ENCODE results near the gene ARRDC1. TPM values are rescaled to one million over a fixed set of nuclear protein-coding genes. Genes with fewer than 3 reads are reported as not detected.

The ARRDC1 gene
- total and polyA plus RNA-seq, 8 donors = 20.9 to 161 (median 26.5) TPM

- Histone ChIP-seq H3K27me3 (no peaks in the 10 kb centered on the region), H3K4me1 (peaks cover 7 to 17% (median 12%) of the 10 kb centered on the region in 3 donors), H3K27ac (no peak overlapping the region), H3K36me3 (peaks cover 0 to 28% (median 5%) of the 10 kb centered on the region in 3 donors), H3K4me3 (no peak overlapping the region), H3K9me3 (no peaks in the 10 kb centered on the region)
- intact Hi-C loops (cut with DNase I) = no loop called here
- FAIRE-seq = no peak
- TF ChIP-seq, protein P1, sequence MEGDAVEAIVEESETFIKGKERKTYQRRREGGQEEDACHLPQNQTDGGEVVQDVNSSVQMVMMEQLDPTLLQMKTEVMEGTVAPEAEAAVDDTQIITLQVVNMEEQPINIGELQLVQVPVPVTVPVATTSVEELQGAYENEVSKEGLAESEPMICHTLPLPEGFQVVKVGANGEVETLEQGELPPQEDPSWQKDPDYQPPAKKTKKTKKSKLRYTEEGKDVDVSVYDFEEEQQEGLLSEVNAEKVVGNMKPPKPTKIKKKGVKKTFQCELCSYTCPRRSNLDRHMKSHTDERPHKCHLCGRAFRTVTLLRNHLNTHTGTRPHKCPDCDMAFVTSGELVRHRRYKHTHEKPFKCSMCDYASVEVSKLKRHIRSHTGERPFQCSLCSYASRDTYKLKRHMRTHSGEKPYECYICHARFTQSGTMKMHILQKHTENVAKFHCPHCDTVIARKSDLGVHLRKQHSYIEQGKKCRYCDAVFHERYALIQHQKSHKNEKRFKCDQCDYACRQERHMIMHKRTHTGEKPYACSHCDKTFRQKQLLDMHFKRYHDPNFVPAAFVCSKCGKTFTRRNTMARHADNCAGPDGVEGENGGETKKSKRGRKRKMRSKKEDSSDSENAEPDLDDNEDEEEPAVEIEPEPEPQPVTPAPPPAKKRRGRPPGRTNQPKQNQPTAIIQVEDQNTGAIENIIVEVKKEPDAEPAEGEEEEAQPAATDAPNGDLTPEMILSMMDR (IDR thresholded peaks at IDR 0.05) = no peak
- WGBS, 2 donors = 68 to 72% methylated on average over 9 of the region's 9 CpGs
- peak in 1 of 6 donors; percentile 18 for DNase-seq
- ATAC-seq = no peak
Measured at GRCh38 chr9:137575364-137575715, 30.1 kb upstream of the ARRDC1 start.

- peak in 1 of 6 donors; percentile 27 for DNase-seq
- Histone ChIP-seq H3K27me3 (no peaks in the 10 kb centered on the region), H3K4me1 (peaks cover 7 to 17% (median 12%) of the 10 kb centered on the region in 3 donors), H3K9me3 (no peaks in the 10 kb centered on the region), H3K36me3 (peaks cover 0 to 28% (median 5%) of the 10 kb centered on the region in 3 donors), H3K27ac (no peak overlapping the region), H3K4me3 (no peak overlapping the region)
- WGBS, 2 donors = 74 to 77% methylated on average over 12 of the region's 12 CpGs
- intact Hi-C loops (cut with DNase I) = no loop called here
- ATAC-seq = no peak
- TF ChIP-seq, protein P1 (IDR thresholded peaks at IDR 0.05) = no peak
- FAIRE-seq = no peak
Measured at GRCh38 chr9:137575716-137576411, 29.6 kb upstream of the ARRDC1 start.

DNA sequence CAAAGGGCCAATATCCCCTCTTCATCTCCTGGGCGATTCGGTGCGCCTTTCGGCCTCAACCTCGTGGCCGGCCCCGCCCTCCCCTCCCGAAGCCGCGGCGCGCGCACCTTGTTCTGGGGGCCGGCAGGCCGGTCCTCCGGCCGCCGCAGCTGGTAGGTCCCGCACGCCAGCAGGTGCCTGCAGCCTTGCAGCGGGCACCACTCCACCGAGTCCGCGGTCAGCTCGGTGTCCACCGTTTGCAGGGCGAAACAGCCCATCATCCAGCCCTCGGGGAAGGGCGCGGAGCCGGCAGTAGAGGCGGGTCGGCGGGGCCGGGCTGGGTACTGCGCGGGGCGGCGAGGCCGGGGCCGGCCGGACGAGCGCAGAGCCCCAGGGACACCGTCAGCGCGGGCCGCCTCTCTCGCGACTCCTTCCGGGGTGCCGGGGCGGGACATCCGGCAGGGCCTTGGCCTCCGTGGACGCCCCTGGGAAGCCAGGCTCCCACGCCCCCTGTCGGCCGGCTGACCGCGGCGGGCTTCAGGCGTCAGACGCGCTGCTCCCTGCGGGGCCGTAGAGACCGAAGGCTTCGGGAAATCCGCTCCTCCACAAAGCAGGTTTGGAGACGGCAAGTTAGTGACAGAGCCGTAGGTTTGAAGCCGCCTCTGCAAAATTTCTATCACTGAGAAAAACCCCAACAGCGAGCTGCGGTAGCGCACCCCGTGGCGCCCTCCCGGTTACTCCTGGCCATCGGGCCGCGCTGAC lies 26.8 kb upstream of the ARRDC1 start, which contains the start of gene DPH7:
TSS of gene DPH7 (minus strand) at position 408 of the 741 bp plus-strand sequence. CDS start at position 260, 148 bp downstream.
- peak within 1 kb of the TSS; percentile 28 to 79 (median 59) for H3K27ac ChIP-seq
- WGBS, 2 donors = 2% methylated on average over 64 to 82 of the region's 82 CpGs
- ATAC-seq (peak; percentile 97 to 98 (median 98)), FAIRE-seq (no peak), DNase-seq (peak; percentile 93 to 100 (median 96))
- intact Hi-C loops (cut with DNase I) = no loop called here
- H3K27me3 ChIP-seq = no peaks in the 10 kb centered on the region
- TF ChIP-seq, protein P1 (IDR thresholded peaks at IDR 0.05) = peak; percentile 92 to 99 (median 98)
- no peaks in the 10 kb centered on the region for H3K9me3 ChIP-seq
- H3K4me1 ChIP-seq = peaks cover 7 to 17% (median 12%) of the 10 kb centered on the region in 3 donors
- H3K4me3 ChIP-seq = peak within 1 kb of the TSS; percentile 26 to 97 (median 72)
- peaks cover 0 to 23% (median 5%) of the 10 kb centered on the region in 3 donors for H3K36me3 ChIP-seq

DNA sequence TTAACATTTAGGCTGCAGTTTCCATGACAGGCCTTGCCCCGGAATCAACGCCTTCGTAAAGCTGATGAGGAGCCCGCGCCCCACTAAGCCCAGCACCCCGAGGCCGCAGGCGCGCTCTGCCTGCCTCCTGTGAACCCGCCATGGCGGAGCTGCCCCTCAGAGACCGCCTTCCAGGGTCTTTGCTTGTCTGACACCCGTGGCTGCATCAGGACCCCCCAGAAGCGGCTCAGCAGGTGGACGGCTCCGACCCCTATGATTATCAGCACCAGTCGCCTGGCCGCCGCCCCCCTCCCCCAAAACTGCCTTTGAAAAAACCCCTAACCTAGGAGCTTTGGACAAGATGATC lies 26.3 kb upstream of the ARRDC1 start:
- no peak for FAIRE-seq
- ATAC-seq = no peak
- Histone ChIP-seq H3K36me3 (peaks cover 0 to 22% (median 0%) of the 10 kb centered on the region in 3 donors), H3K9me3 (no peaks in the 10 kb centered on the region), H3K27ac (peak overlapping the region; percentile 28 to 79 (median 59)), H3K4me1 (peaks cover 7 to 17% (median 12%) of the 10 kb centered on the region in 3 donors), H3K4me3 (peak overlapping the region; percentile 26 to 97 (median 72)), H3K27me3 (no peaks in the 10 kb centered on the region)
- intact Hi-C loops (cut with DNase I) = no loop called here
- peak in 4 of 6 donors; percentile 29 to 79 (median 51) for DNase-seq
- WGBS, 2 donors = 35% methylated on average over 19 of the region's 19 CpGs
- TF ChIP-seq, protein P1 (IDR thresholded peaks at IDR 0.05) = no peak

Data from pancreas (tissue), 10 donors.